Activated CD8-positive, alpha-beta T cell treated with anti-CD3 and anti-CD28 coated beads, Interleukin-2, amount 10 ng/mL, durations not matched to agents 7 days and 5 days (primary cell): ENCODE results near the gene MCRIP2. TPM values are rescaled to one million over a fixed set of nuclear protein-coding genes. Genes with fewer than 3 reads are reported as not detected.

ENCODE experiments used
- ATAC-seq: fragments of 150-1000 bp; cut with Tn5 transposase; one replicate; pipeline ENCODE4 v1.10.0; 2021; ENCODE audit warnings: moderate library complexity
- CTCF ChIA-PET: fragments of 350-600 bp; sonication (Branson Sonifier 250); formaldehyde crosslinking; loops from one replicate; lab custom pipeline; 2021; ENCODE audit warnings: antibody characterized with exemption; lab: Charles Lee
- POLR2A ChIA-PET: fragments of 350-600 bp; sonication (Branson Sonifier 250); formaldehyde crosslinking; loops from one replicate; lab custom pipeline; 2021; ENCODE audit warnings: antibody characterized with exemption; lab: Charles Lee
- DNase-seq: peaks from one replicate; pipeline ENCODE4 v3.0.0-alpha.2; 2020
- H3K27ac Mint-ChIP-seq: one replicate; pipeline ENCODE4 v1.8.0; 2021; ENCODE audit warnings: mild to moderate bottlenecking, mixed read lengths
- H3K27me3 Mint-ChIP-seq: one replicate; pipeline ENCODE4 v1.8.0; 2021; ENCODE audit warnings: low read depth, mixed read lengths
- H3K36me3 Mint-ChIP-seq: one replicate; pipeline ENCODE4 v1.8.0; 2021; ENCODE audit warnings: low read depth, mixed read lengths
- H3K4me1 Mint-ChIP-seq: one replicate; pipeline ENCODE4 v1.8.0; 2021; ENCODE audit warnings: low read depth, mixed read lengths
- H3K4me3 Mint-ChIP-seq: one replicate; pipeline ENCODE4 v1.8.0; 2021; ENCODE audit warnings: mild to moderate bottlenecking, mixed read lengths
- H3K9me3 Mint-ChIP-seq: one replicate; pipeline ENCODE4 v1.8.0; 2022; ENCODE audit warnings: mixed read lengths; ENCODE audit not compliant: insufficient read depth
- total RNA-seq, 2 experiments: library from RNA; stranded (reverse); gene quantifications; one replicate each; pipeline ENCODE4 v1.2.3, GENCODE V29; 2021

The MCRIP2 gene
- total RNA-seq, 2 experiments from 2014 or later = 40.6 to 40.9 TPM

GRCh38 chr16:669666-670065 is 28.0 kb downstream of the MCRIP2 start:
- Mint-ChIP-seq H3K4me1 (peaks cover 12% of the 10 kb centered on the region), H3K9me3 (no peaks in the 10 kb centered on the region), H3K4me3 (peak overlapping the region; percentile 79), H3K27ac (peak overlapping the region; percentile 75), H3K36me3 (peaks cover 14% of the 10 kb centered on the region), H3K27me3 (no peaks in the 10 kb centered on the region)
- ATAC-seq (no peak), DNase-seq (no peak)
- POLR2A ChIA-PET = interaction anchor here (2.4 kb wide), 1 partner anchor 12 kb away, joined by 9 read pairs; no protein-coding TSS in a partner anchor
- CTCF ChIA-PET = interaction anchor here (1.4 to 2.5 kb wide), 2 partner anchors 10 to 43 kb away, joined by 3 to 10 read pairs; partner anchors contain the start of gene STUB1

- Mint-ChIP-seq H3K36me3 (peaks cover 14% of the 10 kb centered on the region), H3K4me1 (peaks cover 18% of the 10 kb centered on the region), H3K9me3 (no peaks in the 10 kb centered on the region), H3K27me3 (peaks cover 6% of the 10 kb centered on the region), H3K27ac (no peak overlapping the region), H3K4me3 (no peak overlapping the region)
- DNase-seq = no peak
- ChIA-PET CTCF (no interaction called here), POLR2A (interaction anchor here (1.4 kb wide), 1 partner anchor 10 kb away, joined by 5 read pairs; the partner anchor contains the start of gene STUB1)
- ATAC-seq = no peak
Observed at GRCh38 chr16:670485-671352, 29.1 kb downstream of the MCRIP2 start.

GRCh38 chr16:671353-672131 is 29.9 kb downstream of the MCRIP2 start:
- H3K27ac Mint-ChIP-seq = no peak overlapping the region
- ATAC-seq (no peak), DNase-seq (no peak)
- CTCF ChIA-PET = no interaction called here
- POLR2A ChIA-PET = interaction anchor here (0.8 to 1.4 kb wide), 2 partner anchors 9 to 19 kb away, joined by 3 to 5 read pairs; partner anchors contain the start of genes STUB1 and WDR24
- peaks cover 14% of the 10 kb centered on the region for H3K36me3 Mint-ChIP-seq
- peaks cover 6% of the 10 kb centered on the region for H3K27me3 Mint-ChIP-seq
- H3K9me3 Mint-ChIP-seq = no peaks in the 10 kb centered on the region
- no peak overlapping the region for H3K4me3 Mint-ChIP-seq
- H3K4me1 Mint-ChIP-seq = peaks cover 18% of the 10 kb centered on the region

- H3K27ac Mint-ChIP-seq = no peak overlapping the region
- H3K4me1 Mint-ChIP-seq = peaks cover 18% of the 10 kb centered on the region
- no peak overlapping the region for H3K4me3 Mint-ChIP-seq
- ChIA-PET POLR2A (no interaction called here), CTCF (no interaction called here)
- H3K36me3 Mint-ChIP-seq = peaks cover 14% of the 10 kb centered on the region
- H3K27me3 Mint-ChIP-seq = peaks cover 6% of the 10 kb centered on the region
- no peak for ATAC-seq
- no peaks in the 10 kb centered on the region for H3K9me3 Mint-ChIP-seq
- no peak for DNase-seq
Observed at GRCh38 chr16:672371-672770, 30.7 kb downstream of the MCRIP2 start.

- no peak overlapping the region for H3K4me3 Mint-ChIP-seq
- POLR2A ChIA-PET = no interaction called here
Observed at GRCh38 chr16:672851-673250, 31.2 kb downstream of the MCRIP2 start.

GRCh38 chr16:673399-673991 is 31.9 kb downstream of the MCRIP2 start:
- DNase-seq (no peak), ATAC-seq (no peak)
- Mint-ChIP-seq H3K9me3 (no peaks in the 10 kb centered on the region), H3K4me1 (peaks cover 14% of the 10 kb centered on the region), H3K36me3 (peaks cover 14% of the 10 kb centered on the region), H3K27me3 (peaks cover 6% of the 10 kb centered on the region), H3K4me3 (no peak overlapping the region), H3K27ac (no peak overlapping the region)
- POLR2A ChIA-PET = no interaction called here
- CTCF ChIA-PET = no interaction called here

More at GRCh38 chr16:672851-673250, 31.2 kb downstream of the MCRIP2 start:
- Mint-ChIP-seq H3K27me3 (peaks cover 6% of the 10 kb centered on the region), H3K9me3 (no peaks in the 10 kb centered on the region), H3K4me1 (peaks cover 14% of the 10 kb centered on the region), H3K27ac (no peak overlapping the region), H3K36me3 (peaks cover 14% of the 10 kb centered on the region)
- DNase-seq = no peak
- CTCF ChIA-PET = no interaction called here
- no peak for ATAC-seq

GRCh38 chr16:674214-674881 is 32.7 kb downstream of the MCRIP2 start:
- H3K36me3 Mint-ChIP-seq = peaks cover 14% of the 10 kb centered on the region
- H3K27ac Mint-ChIP-seq = no peak overlapping the region
- H3K4me1 Mint-ChIP-seq = peaks cover 16% of the 10 kb centered on the region
- peaks cover 6% of the 10 kb centered on the region for H3K27me3 Mint-ChIP-seq
- ChIA-PET CTCF (no interaction called here), POLR2A (no interaction called here)
- H3K9me3 Mint-ChIP-seq = no peaks in the 10 kb centered on the region
- DNase-seq = no peak
- no peak overlapping the region for H3K4me3 Mint-ChIP-seq
- no peak for ATAC-seq

GRCh38 chr16:674968-675883 is 33.6 kb downstream of the MCRIP2 start, which contains the start of gene RHBDL1:
Gene RHBDL1 (plus strand): TSS chr16:675671. CDS start chr16:675791, 120 bp downstream.
- no peak for ATAC-seq
- ChIA-PET CTCF (no interaction called here), POLR2A (interaction anchor here (1.1 to 1.4 kb wide), 2 partner anchors 8 to 15 kb away, joined by 4 to 7 read pairs; partner anchors contain the start of gene WDR24)
- Mint-ChIP-seq H3K4me3 (no peak within 1 kb of the TSS), H3K9me3 (no peaks in the 10 kb centered on the region), H3K27me3 (peaks cover 6% of the 10 kb centered on the region), H3K27ac (no peak within 1 kb of the TSS), H3K4me1 (peaks cover 13% of the 10 kb centered on the region), H3K36me3 (peaks cover 10% of the 10 kb centered on the region)
- no peak for DNase-seq

GRCh38 chr16:675884-676564 is 34.4 kb downstream of the MCRIP2 start:
- Mint-ChIP-seq H3K36me3 (peaks cover 9% of the 10 kb centered on the region), H3K9me3 (no peaks in the 10 kb centered on the region), H3K4me3 (no peak overlapping the region), H3K4me1 (peaks cover 15% of the 10 kb centered on the region), H3K27ac (no peak overlapping the region), H3K27me3 (peaks cover 6% of the 10 kb centered on the region)
- DNase-seq (no peak), ATAC-seq (no peak)
- ChIA-PET CTCF (no interaction called here), POLR2A (interaction anchor here (1.1 to 1.4 kb wide), 2 partner anchors 9 to 14 kb away, joined by 4 to 7 read pairs; partner anchors contain the start of gene WDR24)

GRCh38 chr16:676565-676902 is 34.9 kb downstream of the MCRIP2 start:
- ATAC-seq (no peak), DNase-seq (no peak)
- no peak overlapping the region for H3K4me3 Mint-ChIP-seq
- peaks cover 11% of the 10 kb centered on the region for H3K36me3 Mint-ChIP-seq
- peaks cover 20% of the 10 kb centered on the region for H3K4me1 Mint-ChIP-seq
- POLR2A ChIA-PET = interaction anchor here (1.4 kb wide), 1 partner anchor 13 kb away, joined by 7 read pairs; the partner anchor contains the start of gene WDR24
- H3K27ac Mint-ChIP-seq = no peak overlapping the region
- CTCF ChIA-PET = no interaction called here
- H3K9me3 Mint-ChIP-seq = no peaks in the 10 kb centered on the region
- H3K27me3 Mint-ChIP-seq = peaks cover 6% of the 10 kb centered on the region
